Activated naive CD4-positive, alpha-beta T cell treated with Interleukin-2 at 50 U/mL for 16 hours (primary cell): ENCODE results near the gene PGBD5.

Source experiments
- DNase-seq: peaks from one replicate; pipeline ENCODE4 v3.0.0-alpha.2; 2020

The PGBD5 gene

DNA sequence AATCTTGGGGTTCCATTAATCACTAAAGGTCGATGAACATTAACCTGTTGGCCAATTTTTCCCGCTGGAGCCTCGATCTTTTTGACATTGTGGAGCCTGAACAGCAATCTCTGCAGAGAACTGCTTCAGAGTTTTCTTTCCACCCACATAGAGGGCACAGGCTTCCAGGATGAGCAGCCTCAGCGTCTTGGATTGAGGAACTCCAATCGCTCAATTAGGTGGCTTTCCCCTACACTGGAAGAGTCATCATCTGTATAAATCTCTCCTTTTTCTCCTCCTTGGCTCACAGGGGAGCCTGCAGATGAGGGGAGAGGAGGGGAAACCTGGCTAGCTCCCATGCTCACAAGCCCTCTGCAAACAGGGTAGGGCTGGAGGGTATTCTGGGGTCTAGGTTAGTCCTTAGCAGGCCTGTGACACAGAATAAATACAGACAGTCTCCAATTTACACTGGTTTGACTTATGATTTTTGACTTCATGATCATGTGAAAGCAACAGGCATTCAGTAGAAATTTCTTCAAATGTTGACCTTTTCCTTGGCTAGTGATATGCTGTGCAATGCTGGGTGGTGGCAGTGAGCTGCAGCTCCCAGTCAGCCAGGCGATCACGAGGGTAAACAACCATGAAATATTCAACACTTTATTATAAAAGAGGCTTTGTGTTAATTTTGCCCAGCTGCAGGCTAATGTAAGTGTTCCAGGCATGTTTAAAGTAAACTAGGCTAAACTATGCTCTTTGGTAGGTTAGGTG lies 80.8 kb downstream of the PGBD5 start:
- DNase-seq, result no peak

DNA sequence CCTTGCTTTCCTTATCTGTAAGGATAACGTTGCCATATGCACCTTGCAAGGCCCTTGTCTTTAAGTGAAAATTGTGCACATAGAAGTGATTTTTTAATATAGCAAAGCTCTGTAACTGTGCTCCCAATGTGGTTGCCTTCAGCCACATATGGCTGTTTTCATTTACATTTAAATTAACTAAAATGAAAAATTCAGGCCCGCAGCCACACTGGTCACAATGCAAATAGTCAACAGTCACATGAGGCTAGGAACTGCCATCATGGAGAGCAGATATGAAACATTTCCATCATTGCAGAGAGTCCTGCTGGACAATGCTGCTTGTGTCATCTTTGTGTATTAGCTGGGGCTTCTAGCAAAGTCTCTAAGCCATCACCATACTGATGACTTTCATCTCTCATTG lies 83.4 kb downstream of the PGBD5 start:
- DNase-seq, result no peak

DNA sequence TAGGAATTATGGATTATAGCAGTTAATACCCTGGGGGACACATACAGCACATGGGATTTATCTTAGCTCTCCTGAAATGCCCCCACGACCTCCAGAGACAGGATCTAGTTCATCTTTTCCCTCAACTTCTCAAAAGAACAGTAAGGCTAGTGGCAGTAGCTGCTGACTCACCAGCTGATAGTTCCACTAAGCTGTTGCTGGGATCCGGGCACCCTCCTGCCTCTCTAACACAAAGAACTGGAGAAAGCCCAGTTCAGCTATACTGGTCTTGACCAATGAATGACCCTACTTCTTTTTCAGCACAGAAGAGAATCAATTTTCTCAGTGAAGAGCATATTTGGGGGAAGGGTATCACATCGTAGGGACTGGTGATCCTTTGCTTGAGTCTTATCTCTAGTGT lies 84.1 kb downstream of the PGBD5 start:
- DNase-seq, result no peak

- DNase-seq, result no peak
These were observed 85.0 kb downstream of the PGBD5 start for GRCh38 chr1:230341162-230341546.

DNA sequence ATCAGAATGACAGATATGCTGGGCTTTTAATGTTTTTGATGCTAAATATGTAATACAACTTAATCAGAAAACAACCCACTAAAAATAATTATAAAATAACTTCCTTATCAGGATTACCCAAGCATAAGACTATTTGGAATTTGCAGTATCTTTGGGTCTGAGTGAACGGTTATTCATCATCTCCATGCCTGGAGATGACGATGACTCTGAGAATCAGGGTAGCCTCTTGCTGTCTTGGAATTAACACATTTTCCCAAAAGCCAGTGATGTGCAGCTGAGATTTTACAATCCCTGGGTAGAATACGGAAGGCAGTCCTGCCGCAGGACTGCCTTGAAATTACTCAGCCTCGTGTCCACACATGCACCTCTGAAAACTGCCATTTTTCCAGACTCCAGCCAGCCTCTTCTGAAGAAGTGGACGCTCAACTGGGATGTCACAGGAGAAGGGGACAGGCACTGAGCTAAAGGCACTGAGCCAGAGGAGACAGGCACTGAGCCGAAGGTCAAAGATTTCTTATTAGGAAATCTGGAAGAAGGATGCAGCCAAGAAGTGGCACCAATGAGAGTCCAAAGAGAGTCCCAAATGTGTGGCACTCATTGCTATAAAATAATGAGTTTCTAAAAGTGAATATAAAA lies 85.5 kb downstream of the PGBD5 start:
- DNase-seq, result no peak

DNA sequence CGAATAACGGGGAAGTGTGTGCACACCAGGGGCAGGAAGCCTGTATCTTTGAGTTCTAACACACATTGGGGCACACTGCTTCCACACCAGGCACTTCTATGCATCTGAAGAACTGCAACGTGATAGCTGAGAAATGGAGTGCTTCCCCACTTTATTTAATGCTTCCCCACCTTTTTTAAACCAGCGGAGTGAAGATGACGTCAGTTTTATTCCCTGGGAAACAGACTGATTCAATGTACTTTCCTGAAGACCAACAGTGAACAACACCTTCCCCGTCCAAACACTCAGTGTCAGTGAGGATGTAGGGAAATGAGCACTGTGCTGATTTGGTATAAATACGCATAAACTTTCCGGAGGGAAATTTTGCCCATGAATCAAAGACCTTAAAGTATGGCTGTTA lies 87.1 kb downstream of the PGBD5 start:
- no peak for DNase-seq

- DNase-seq, result no peak
These were observed 88.9 kb downstream of the PGBD5 start for GRCh38 chr1:230337266-230337665.

- DNase-seq, result no peak
These were observed 90.1 kb downstream of the PGBD5 start for GRCh38 chr1:230335861-230336522.

DNA sequence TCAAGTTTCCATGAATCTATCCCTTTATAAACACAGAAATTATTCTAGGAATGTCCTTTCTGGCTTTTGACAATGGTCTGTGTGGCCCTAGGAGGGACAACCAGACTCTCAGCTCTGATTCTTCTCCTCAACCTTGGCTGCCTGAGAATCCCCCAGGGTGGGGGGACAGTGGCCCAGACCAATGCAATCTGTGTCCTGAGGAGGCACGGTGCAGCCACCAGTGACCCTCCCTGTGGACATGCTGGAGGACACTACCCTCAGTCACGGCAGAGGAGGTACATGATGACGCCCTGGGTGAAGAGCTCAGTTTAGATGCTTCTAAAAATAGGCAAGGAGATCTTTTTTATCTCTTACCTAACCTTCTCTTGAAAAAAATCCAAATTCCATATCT lies 91.7 kb downstream of the PGBD5 start:
- no peak for DNase-seq

DNA sequence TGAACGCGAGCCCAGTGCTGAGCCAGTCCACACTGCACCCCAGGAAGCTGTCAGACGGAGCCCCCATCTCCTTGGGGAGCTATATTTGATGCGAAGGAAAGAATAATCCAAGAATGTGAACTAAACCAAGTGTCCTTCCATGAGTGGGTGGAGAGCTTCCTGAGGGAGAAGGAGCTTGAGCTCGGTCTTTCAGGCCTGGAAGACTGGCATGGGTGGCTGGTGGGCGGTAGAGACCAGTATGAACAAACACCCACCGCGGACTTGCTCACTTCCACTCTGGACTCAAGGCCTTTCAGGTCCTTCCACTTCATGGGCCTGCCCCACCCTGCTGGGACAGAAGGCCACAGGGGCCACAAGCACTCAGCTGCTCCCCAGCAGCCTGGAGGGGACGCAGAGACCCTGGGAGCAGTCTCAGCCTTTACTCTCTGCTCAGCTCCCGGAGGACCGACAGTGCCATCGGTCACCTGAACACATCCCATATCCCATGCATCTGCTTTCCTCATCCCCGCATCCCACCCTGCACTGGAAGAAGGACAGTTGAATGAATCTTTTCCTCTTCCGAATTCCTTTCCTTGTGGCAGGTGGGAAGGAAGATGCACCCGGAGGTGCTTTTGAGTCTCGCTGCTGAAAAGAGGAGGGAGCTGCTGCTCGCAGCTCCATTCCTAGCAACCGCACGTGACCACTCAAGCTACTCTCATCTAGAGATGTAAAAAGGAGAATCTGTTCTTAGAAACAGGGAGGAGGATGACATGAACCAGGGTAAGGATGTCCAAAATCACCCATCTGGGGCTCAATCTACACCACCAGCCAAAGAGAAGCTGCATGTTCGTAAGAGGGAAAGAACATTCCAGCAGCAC lies 92.3 kb downstream of the PGBD5 start:
- no peak for DNase-seq

DNA sequence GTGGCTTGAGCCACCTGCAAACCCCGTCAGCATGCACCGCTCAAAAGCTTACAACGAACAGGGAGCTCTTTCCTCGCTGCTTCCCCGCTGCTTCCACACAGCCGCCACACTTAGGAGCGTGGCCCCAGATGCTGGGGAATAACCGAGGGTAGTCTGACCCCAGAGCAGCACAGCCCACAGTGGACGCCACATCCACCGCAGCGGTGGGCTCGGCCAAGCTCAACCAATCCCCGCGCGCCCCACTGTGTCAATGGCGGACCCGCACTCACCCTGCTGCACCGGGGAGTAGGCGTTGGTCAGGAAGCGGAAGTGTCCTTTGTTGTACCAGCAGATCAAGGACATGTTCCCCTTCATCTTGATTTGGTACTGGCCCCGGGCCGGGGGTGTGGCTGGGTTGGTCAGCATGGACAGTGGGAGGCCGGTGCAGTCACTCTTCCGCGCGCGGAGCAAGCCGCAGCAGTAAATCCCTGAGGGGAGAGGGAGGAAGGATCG lies 93.5 kb downstream of the PGBD5 start:
- DNase-seq, result no peak

GRCh38 chr1:230332061-230332460 lies 94.1 kb downstream of the PGBD5 start:
- no peak for DNase-seq

GRCh38 chr1:230330157-230330556 lies 96.0 kb downstream of the PGBD5 start:
- DNase-seq, result no peak

- DNase-seq, result no peak
These were observed 97.7 kb downstream of the PGBD5 start for GRCh38 chr1:230328342-230329015.

DNA sequence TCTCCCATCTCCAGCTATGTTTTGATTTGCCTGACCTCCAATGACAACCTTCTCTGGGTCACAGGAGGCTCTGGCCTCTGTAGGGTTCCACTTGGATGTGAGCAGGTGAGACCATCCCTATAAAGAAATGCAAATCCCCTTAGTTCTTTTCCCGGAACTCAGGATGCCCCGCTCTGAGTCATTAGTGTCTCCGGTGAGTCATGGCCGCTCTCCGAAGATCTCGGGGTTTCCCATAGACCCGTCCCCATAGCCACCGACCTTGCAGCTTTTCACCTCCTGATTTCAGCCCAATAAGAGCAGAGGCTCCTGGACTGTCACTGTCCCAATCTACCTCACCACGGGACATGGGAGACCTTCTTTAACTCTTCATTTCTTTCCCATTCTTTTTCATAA lies 98.2 kb downstream of the PGBD5 start:
- peak; percentile 54 for DNase-seq

- no peak for DNase-seq
These were observed 98.9 kb downstream of the PGBD5 start for GRCh38 chr1:230326971-230327891.

DNA sequence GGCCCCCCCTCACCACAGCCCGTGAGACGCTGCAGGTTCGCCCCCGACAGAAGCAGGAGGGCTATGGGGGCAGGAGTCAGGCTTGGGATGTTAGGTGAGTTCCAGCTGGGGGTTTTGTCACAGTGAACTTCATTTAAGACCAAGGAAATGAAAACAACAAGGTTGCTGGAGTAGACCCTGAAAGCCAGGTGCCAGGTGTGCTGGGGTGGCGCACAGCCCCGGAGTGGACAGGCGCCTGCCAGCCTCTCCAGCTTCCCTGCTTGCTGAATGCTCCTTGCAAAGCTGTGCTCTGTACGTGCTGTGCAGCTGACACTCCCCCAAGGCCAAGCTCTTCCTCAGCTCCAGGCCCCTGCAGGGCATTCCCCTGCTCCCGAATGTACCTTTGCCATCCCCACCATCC lies 102.4 kb downstream of the PGBD5 start:
- no peak for DNase-seq

- DNase-seq, result no peak
These were observed 103.1 kb downstream of the PGBD5 start for GRCh38 chr1:230322967-230323547.

DNA sequence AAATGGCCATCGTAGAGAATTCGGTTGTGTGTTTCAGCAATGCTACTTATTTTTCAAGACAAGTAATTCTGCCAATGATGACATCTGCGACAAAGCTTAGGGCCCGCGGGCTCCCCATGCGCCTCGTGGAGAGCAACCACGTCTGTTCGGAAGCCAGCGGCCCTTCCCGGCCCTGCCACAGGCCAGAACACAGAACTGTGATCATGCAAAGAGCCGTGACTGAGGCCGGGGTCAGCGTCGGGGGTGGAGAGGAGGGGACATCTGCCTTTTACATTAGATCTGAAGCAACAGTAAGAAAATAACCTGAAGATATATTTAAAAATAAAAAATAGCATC lies 103.7 kb downstream of the PGBD5 start:
- DNase-seq, result no peak

DNA sequence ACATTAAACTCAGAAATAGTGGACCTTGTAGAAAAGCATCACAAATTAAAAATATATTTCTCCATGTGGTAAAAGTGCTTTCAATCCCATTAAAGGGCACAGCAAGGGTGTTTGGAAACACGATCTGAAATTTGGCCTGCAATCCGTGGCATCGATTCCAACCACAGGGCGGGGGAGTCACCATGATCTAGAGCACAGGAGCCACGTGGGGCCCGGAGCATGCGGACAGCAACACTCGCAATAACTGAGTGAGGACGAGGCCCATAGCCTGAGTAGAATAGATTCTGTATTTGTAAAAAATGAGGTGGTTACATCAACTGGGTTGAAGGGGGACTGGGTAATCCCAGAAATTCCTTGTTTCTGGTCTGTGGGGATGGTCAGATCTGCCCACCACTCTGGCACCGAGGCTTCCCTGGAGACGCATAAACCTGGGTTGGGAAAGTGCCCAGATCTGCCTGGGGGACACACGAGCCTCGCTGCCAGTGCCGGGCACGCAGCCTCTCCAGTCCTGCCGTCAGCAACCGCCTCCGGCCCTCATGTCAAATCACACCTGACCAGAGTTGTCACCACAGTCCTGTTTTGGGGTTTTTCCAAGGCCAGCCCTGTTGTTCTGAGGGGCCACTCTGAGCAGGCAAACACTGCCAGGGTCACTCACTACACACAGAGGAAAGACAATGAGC lies 104.3 kb downstream of the PGBD5 start:
- no peak for DNase-seq

DNA sequence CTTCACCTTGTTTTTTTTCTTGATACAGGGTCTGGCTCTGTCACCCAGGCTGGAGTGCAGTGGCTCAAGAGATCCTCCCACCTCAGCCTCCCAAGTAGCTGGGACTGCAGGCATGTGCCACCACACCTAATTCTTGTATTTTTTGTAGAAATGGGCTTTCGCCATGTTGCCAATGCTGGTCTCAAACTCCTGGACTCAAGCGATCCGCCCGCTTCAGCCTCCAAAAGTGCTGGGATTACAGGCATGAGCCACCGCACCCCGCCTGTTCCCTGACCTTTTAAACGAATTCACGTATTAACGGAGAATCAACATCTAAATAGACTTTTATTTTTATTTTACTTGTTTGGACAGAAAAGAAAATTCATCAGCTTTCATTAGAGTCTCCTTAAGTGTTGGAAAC lies 104.8 kb downstream of the PGBD5 start:
- DNase-seq, result no peak
